Keratinocyte (primary cell): ENCODE results near the gene DBI. TPM values are rescaled to one million over a fixed set of nuclear protein-coding genes. Genes with fewer than 3 reads are reported as not detected.

Source experiments
- DNase-seq: peaks from one replicate; pipeline ENCODE4 v3.0.0-alpha.2; 2011; ENCODE audit warnings: low read depth, missing footprints, low spot score
- FAIRE-seq: peaks from 2 replicates; lab custom pipeline; 2011; peaks lifted over from hg19 to GRCh38; lab: Jason Lieb, UNC
- H2AFZ ChIP-seq: 2 replicates; pipeline ENCODE4 v1.6.0; 2012; ENCODE audit warnings: low read length, control low read depth, inconsistent platforms; ENCODE audit not compliant: control insufficient read depth
- H3K27ac ChIP-seq: 2 replicates; pipeline ENCODE4 v1.5.1; 2011; ENCODE audit warnings: low read length; ENCODE audit not compliant: control insufficient read depth, insufficient read depth
- H3K27me3 ChIP-seq: 3 replicates; pipeline ENCODE4 v1.6.0; 2011; ENCODE audit warnings: low read length; ENCODE audit not compliant: control insufficient read depth, insufficient read depth; ENCODE audit errors: extremely low read depth
- H3K36me3 ChIP-seq, 2 experiments: 2 replicates in 1 of 2; 3 replicates in 1 of 2; pipeline ENCODE4 v1.5.1; 2011; ENCODE audit warnings: low read length in 2 of 2, mild to moderate bottlenecking in 1 of 2; ENCODE audit not compliant: control insufficient read depth in 2 of 2, insufficient read depth in 2 of 2; ENCODE audit errors: extremely low read depth in 1 of 2
- H3K4me1 ChIP-seq: 3 replicates; pipeline ENCODE4 v1.5.1; 2011; ENCODE audit warnings: low read length; ENCODE audit not compliant: control insufficient read depth, insufficient read depth; ENCODE audit errors: extremely low read depth
- H3K4me2 ChIP-seq: 3 replicates; pipeline ENCODE4 v1.6.0; 2011; ENCODE audit warnings: low read depth, low read length; ENCODE audit not compliant: control insufficient read depth, insufficient read depth; ENCODE audit errors: extremely low read depth
- H3K4me3 ChIP-seq, 3 experiments: fragments of 200-600 bp in 1 of 3; sonication (generic) in 1 of 3; 2 replicates in 2 of 3; 3 replicates in 1 of 3; pipeline ENCODE4 v1.5.1; 2011 to 2016; ENCODE audit warnings: low read length in 3 of 3, mild to moderate bottlenecking in 3 of 3, control low read depth in 2 of 3, inconsistent platforms in 1 of 3, low read depth in 1 of 3, mixed read lengths in 1 of 3, mixed run types in 1 of 3, moderate library complexity in 1 of 3; ENCODE audit not compliant: control insufficient read depth in 2 of 3, insufficient read depth in 2 of 3; ENCODE audit errors: extremely low read depth in 1 of 3
- H3K79me2 ChIP-seq: 2 replicates; pipeline ENCODE4 v1.6.0; 2012; ENCODE audit warnings: low read length; ENCODE audit not compliant: control insufficient read depth, insufficient read depth
- H3K9ac ChIP-seq: 3 replicates; pipeline ENCODE4 v1.6.0; 2011; ENCODE audit warnings: low read length; ENCODE audit not compliant: control insufficient read depth, insufficient read depth; ENCODE audit errors: extremely low read depth
- H3K9me1 ChIP-seq: 3 replicates; pipeline ENCODE4 v1.6.0; 2011; ENCODE audit warnings: low read length; ENCODE audit not compliant: control insufficient read depth, insufficient read depth; ENCODE audit errors: extremely low read depth
- H3K9me3 ChIP-seq: 2 replicates; pipeline ENCODE4 v1.5.1; 2012; ENCODE audit warnings: low read depth, low read length; ENCODE audit not compliant: control insufficient read depth
- H4K20me1 ChIP-seq: 3 replicates; pipeline ENCODE4 v1.6.0; 2011; ENCODE audit warnings: low read length; ENCODE audit not compliant: control insufficient read depth, insufficient read depth; ENCODE audit errors: extremely low read depth
- CTCF ChIP-seq, 3 experiments: IDR thresholded peaks in 1 of 3; conservative IDR thresholded peaks in 1 of 3; optimal IDR thresholded peaks in 1 of 3; 2 replicates in 2 of 3; 3 replicates in 1 of 3; pipeline versions ENCODE3 to v1.5.1; 2011; ENCODE audit warnings: low read length in 3 of 3, mild to moderate bottlenecking in 3 of 3, moderate library complexity in 2 of 3, control low read depth in 1 of 3, inconsistent platforms in 1 of 3; ENCODE audit not compliant: insufficient read depth in 2 of 3; ENCODE audit errors: extremely low read depth in 1 of 3
- EZH2 ChIP-seq: IDR thresholded peaks from one replicate; pipeline ENCODE4 v1.6.1; 2012; ENCODE audit warnings: inconsistent platforms, mild to moderate bottlenecking, low read length, moderate library complexity
- dilution Hi-C: fragments of 300-500 bp; cut with MboI; formaldehyde crosslinking; loops from one replicate; pipeline ENCODE4 v1.7.0; 2020; ENCODE audit warnings: low sequenced_read_pairs; ENCODE audit not compliant: extremely low pct_ligation_motif_present
- polyA plus RNA-seq, 5 experiments: library from polyadenylated mRNA; depleted of rRNA in 3 of 5; stranded (reverse) in 3 of 5; stranded (forward) in 1 of 5; unstranded in 1 of 5; fragments of >200 nt; gene quantifications; 1 replicate in 1 of 5; 2 replicates in 3 of 5; 3 replicates in 1 of 5; pipeline versions ENCODE4 v1.2.1 to v1.2.3, GENCODE V29; 2011 to 2012; ENCODE audit warnings: missing spikeins in 2 of 5, low read depth in 1 of 5, low replicate concordance in 1 of 5

DBI gene
- polyA plus RNA-seq, 1 donor (not counting 4 experiments of a cell fraction or from before 2014, with no cell fraction given), result 590 TPM

GRCh38 chr2:119367472-119368099, 809 bp downstream of the DBI start:
- Histone ChIP-seq H3K4me3 (peak overlapping the region; percentile 85 to 92 (median 90)), H3K27me3 (no peaks in the 10 kb centered on the region), H3K79me2 (peaks cover 27% of the 10 kb centered on the region), H3K9me3 (no peaks in the 10 kb centered on the region), H3K9ac (peak overlapping the region; percentile 85), H3K9me1 (no peaks in the 10 kb centered on the region), H3K4me2 (peak overlapping the region; percentile 96), H3K36me3 (peaks cover 30 to 31% of the 10 kb centered on the region in 2 experiments), H2AFZ (peak overlapping the region; percentile 94), H3K27ac (peak overlapping the region; percentile 74), H3K4me1 (peaks cover 14% of the 10 kb centered on the region), H4K20me1 (no peaks in the 10 kb centered on the region)
- dilution Hi-C loops, result no loop called here
- no peak for DNase-seq
- TF ChIP-seq EZH2 (no peak), CTCF (optimal IDR thresholded peaks at IDR 0.05 in 1 of 3, IDR thresholded peaks at IDR 0.05 in 1 of 3, conservative IDR thresholded peaks at IDR 0.05 in 1 of 3; ENCODE audit: extremely low read depth in 1 of 3, insufficient read depth in 2 of 3, low read length in 3 of 3) (no peak)
- FAIRE-seq, result no peak

GRCh38 chr2:119369845-119370244, 3.1 kb downstream of the DBI start:
- TF ChIP-seq EZH2 (no peak), CTCF (optimal IDR thresholded peaks at IDR 0.05 in 1 of 3, IDR thresholded peaks at IDR 0.05 in 1 of 3, conservative IDR thresholded peaks at IDR 0.05 in 1 of 3; ENCODE audit: extremely low read depth in 1 of 3, insufficient read depth in 2 of 3, low read length in 3 of 3) (no peak)
- dilution Hi-C loops, result no loop called here
- DNase-seq (no peak), FAIRE-seq (no peak)
- H3K4me3 ChIP-seq, result no peak overlapping the region
- no peaks in the 10 kb centered on the region for H3K27me3 ChIP-seq
- no peaks in the 10 kb centered on the region for H3K9me3 ChIP-seq
- peaks cover 38 to 41% of the 10 kb centered on the region in 2 experiments for H3K36me3 ChIP-seq
- no peak overlapping the region for H3K27ac ChIP-seq
- H3K4me2 ChIP-seq, result no peak overlapping the region
- H4K20me1 ChIP-seq, result no peaks in the 10 kb centered on the region
- no peaks in the 10 kb centered on the region for H3K9me1 ChIP-seq
- no peak overlapping the region for H3K9ac ChIP-seq
- peaks cover 14% of the 10 kb centered on the region for H3K4me1 ChIP-seq
- peaks cover 27% of the 10 kb centered on the region for H3K79me2 ChIP-seq
- H2AFZ ChIP-seq, result no peak overlapping the region
